Neural cell (in vitro differentiated cells): ENCODE measurements around the gene WDR7. TPM values are rescaled to one million over a fixed set of nuclear protein-coding genes. Genes with fewer than 3 reads are reported as not detected.
A peak's percentile ranks its signal among the peaks of the same experiment; 100 is the strongest.

Experiments
- H2AFZ ChIP-seq: fragments of 200-600, 300-800 bp; sonication (generic), shearing (Covaris generic); 2 replicates; pipeline ENCODE4 v1.6.0; 2014; ENCODE audit warnings: low read depth, mild to moderate bottlenecking, antibody characterized with exemption, low read length, moderate library complexity
- H3F3A ChIP-seq: fragments of 200-600 bp; shearing (Covaris generic); 2 replicates; pipeline ENCODE4 v1.6.1; 2016; ENCODE audit warnings: mild to moderate bottlenecking, moderate library complexity, mixed read lengths, antibody characterized with exemption, low read length; ENCODE audit not compliant: insufficient read depth, poor library complexity, severe bottlenecking
- H3K27ac ChIP-seq: fragments of 200-600, 300-800 bp; sonication (generic), shearing (Covaris generic); 2 replicates; pipeline ENCODE4 v1.5.1; 2014; ENCODE audit warnings: mild to moderate bottlenecking, low read length, moderate library complexity
- H3K27me3 ChIP-seq: fragments of 300-800, 200-600 bp; sonication (generic), shearing (Covaris generic); 2 replicates; pipeline ENCODE4 v1.6.0; 2014; ENCODE audit warnings: mild to moderate bottlenecking, low read depth, low read length, moderate library complexity; ENCODE audit not compliant: insufficient read depth
- H3K36me3 ChIP-seq: fragments of 300-800, 200-600 bp; sonication (generic), shearing (Covaris generic); 2 replicates; pipeline ENCODE4 v1.5.1; 2014; ENCODE audit warnings: mild to moderate bottlenecking, antibody characterized with exemption, low read length, moderate library complexity; ENCODE audit not compliant: insufficient read depth
- H3K4me2 ChIP-seq: fragments of 300-800, 200-600 bp; sonication (generic), shearing (Covaris generic); 2 replicates; pipeline ENCODE4 v1.6.0; 2014; ENCODE audit warnings: mild to moderate bottlenecking, low read length
- H3K4me3 ChIP-seq: fragments of 300-800, 200-600 bp; sonication (generic), shearing (Covaris generic); 2 replicates; pipeline ENCODE4 v1.5.1; 2014; ENCODE audit warnings: mild to moderate bottlenecking, low read length, moderate library complexity
- H3K79me2 ChIP-seq: fragments of 200-600 bp; shearing (Covaris generic); replicated peaks from 2 replicates; pipeline ENCODE4 v1.6.0; 2014; ENCODE audit warnings: mild to moderate bottlenecking, low read length, moderate library complexity; ENCODE audit not compliant: insufficient read depth
- H3K9ac ChIP-seq: fragments of 300-800, 200-600 bp; sonication (generic), shearing (Covaris generic); 2 replicates; pipeline ENCODE4 v1.6.1; 2016; ENCODE audit warnings: mild to moderate bottlenecking, low read length, mixed read lengths
- H3K9me2 ChIP-seq: fragments of 200-600 bp; shearing (Covaris generic); 2 replicates; pipeline ENCODE4 v1.6.1; 2016; ENCODE audit warnings: mild to moderate bottlenecking, low read length, mixed read lengths; ENCODE audit not compliant: insufficient read depth
- H3K9me3 ChIP-seq: fragments of 200-600, 300-800 bp; sonication (generic), shearing (Covaris generic); 2 replicates; pipeline ENCODE4 v1.6.1; 2016; ENCODE audit warnings: mild to moderate bottlenecking, mixed run types, low read length, moderate library complexity, mixed read lengths
- H4K20me1 ChIP-seq: fragments of 200-600 bp; shearing (Covaris generic); 2 replicates; pipeline ENCODE4 v1.6.1; 2016; ENCODE audit warnings: mild to moderate bottlenecking, mixed run types; ENCODE audit not compliant: insufficient read depth
- POLR2AphosphoS5 ChIP-seq: IDR thresholded peaks from 2 replicates; pipeline ENCODE4 v1.6.1; 2012
- RAD21 ChIP-seq: fragments of 450-650 bp; conservative IDR thresholded peaks from 2 replicates; pipeline ENCODE4 v1.6.1; 2014; ENCODE audit warnings: antibody characterized with exemption, mild to moderate bottlenecking, moderate library complexity
- SMC3 ChIP-seq: fragments of 450-650 bp; conservative IDR thresholded peaks from 2 replicates; pipeline ENCODE4 v1.6.1; 2014; ENCODE audit warnings: antibody characterized with exemption, mild to moderate bottlenecking, moderate library complexity; ENCODE audit not compliant: poor library complexity
- TAF1 ChIP-seq: IDR thresholded peaks from 2 replicates; pipeline ENCODE4 v1.6.1; 2012; ENCODE audit warnings: low read depth
- polyA plus RNA-seq: library from polyadenylated mRNA; depleted of rRNA; stranded (reverse); fragments of >200 nt; gene quantifications from 2 replicates; pipeline ENCODE4 v1.2.3, GENCODE V29; 2014
- TF ChIP-seq, protein P1 (sequence below): fragments of 450-650 bp; IDR thresholded peaks from 2 replicates; pipeline ENCODE4 v1.5.1; 2014; ENCODE audit warnings: antibody characterized with exemption, mild to moderate bottlenecking, moderate library complexity; ENCODE audit not compliant: poor library complexity, severe bottlenecking

WDR7 gene
- polyA plus RNA-seq, 1 donor from 2014 or later = 15.1 TPM

DNA sequence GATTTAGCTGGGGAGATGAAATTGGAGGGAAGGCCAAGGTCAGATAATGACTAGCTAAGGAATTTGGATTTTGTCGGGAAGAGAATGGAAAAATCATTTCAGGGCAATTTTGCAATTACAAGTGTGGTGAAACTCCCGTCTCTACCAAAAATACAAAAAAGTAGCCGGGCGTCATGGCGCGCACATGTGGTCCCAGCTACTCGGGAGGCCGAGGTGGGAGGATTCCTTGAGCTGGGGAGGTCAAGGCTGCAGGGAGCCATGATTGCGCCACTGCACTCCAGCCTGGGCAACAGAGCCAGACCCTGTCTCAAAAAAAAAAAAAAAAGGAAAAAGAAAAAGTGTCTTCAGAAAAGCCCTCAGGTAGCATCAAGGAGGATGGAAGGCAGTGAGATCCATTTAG is 11.6 kb upstream of the WDR7 start:
- Histone ChIP-seq H3K9me3 (no peaks in the 10 kb centered on the region), H3K27me3 (no peaks in the 10 kb centered on the region), H2AFZ (peak overlapping the region; percentile 96), H4K20me1 (no peaks in the 10 kb centered on the region), H3K27ac (peak overlapping the region; percentile 84), H3K9ac (no peak overlapping the region), H3F3A (peaks cover 4% of the 10 kb centered on the region), H3K36me3 (no peaks in the 10 kb centered on the region), H3K4me3 (peak overlapping the region; percentile 99), H3K9me2 (no peaks in the 10 kb centered on the region), H3K4me2 (peak overlapping the region; percentile 85), H3K79me2 (peaks cover 35% of the 10 kb centered on the region)
- TF ChIP-seq POLR2AphosphoS5 (no peak), TAF1 (no peak), RAD21 (no peak), SMC3 (no peak)

DNA sequence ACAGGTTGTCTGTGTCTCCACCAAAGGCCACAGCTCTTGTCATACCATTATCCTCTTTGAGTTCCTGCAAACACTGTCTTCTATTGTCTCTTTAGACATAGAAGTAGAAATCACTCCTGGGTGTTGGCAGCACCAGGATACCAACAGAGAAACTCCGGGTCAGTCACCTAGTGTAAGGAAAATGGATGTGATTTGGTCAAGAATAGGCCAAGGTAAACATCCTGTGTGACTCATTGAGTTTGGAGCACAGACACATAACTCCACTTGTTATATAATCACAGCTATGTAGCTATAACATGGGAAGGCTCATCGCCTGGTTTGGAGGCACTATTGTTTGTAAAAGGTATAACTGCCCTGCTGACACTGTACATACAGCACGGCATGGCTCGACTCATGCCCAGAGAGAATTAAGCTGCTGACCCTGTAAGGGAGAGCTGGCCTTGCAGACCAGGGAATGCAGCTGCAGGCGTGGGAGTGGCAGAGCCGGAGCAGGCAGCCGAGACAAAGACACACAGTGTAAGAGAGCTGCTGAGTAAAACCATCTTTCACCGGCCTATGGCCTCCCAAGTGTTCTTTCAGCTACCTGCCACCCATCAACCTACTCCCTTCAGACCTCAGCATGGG is 9.3 kb upstream of the WDR7 start:
- Histone ChIP-seq H3K4me2 (no peak overlapping the region), H2AFZ (no peak overlapping the region), H3K9ac (no peak overlapping the region), H3K79me2 (peaks cover 12% of the 10 kb centered on the region), H3K27me3 (no peaks in the 10 kb centered on the region), H4K20me1 (no peaks in the 10 kb centered on the region), H3F3A (peaks cover 4% of the 10 kb centered on the region), H3K9me3 (no peaks in the 10 kb centered on the region), H3K9me2 (no peaks in the 10 kb centered on the region), H3K36me3 (no peaks in the 10 kb centered on the region), H3K27ac (no peak overlapping the region), H3K4me3 (no peak overlapping the region)
- TF ChIP-seq SMC3 (no peak), RAD21 (no peak)
- TF ChIP-seq, protein P1, sequence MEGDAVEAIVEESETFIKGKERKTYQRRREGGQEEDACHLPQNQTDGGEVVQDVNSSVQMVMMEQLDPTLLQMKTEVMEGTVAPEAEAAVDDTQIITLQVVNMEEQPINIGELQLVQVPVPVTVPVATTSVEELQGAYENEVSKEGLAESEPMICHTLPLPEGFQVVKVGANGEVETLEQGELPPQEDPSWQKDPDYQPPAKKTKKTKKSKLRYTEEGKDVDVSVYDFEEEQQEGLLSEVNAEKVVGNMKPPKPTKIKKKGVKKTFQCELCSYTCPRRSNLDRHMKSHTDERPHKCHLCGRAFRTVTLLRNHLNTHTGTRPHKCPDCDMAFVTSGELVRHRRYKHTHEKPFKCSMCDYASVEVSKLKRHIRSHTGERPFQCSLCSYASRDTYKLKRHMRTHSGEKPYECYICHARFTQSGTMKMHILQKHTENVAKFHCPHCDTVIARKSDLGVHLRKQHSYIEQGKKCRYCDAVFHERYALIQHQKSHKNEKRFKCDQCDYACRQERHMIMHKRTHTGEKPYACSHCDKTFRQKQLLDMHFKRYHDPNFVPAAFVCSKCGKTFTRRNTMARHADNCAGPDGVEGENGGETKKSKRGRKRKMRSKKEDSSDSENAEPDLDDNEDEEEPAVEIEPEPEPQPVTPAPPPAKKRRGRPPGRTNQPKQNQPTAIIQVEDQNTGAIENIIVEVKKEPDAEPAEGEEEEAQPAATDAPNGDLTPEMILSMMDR = no peak

DNA sequence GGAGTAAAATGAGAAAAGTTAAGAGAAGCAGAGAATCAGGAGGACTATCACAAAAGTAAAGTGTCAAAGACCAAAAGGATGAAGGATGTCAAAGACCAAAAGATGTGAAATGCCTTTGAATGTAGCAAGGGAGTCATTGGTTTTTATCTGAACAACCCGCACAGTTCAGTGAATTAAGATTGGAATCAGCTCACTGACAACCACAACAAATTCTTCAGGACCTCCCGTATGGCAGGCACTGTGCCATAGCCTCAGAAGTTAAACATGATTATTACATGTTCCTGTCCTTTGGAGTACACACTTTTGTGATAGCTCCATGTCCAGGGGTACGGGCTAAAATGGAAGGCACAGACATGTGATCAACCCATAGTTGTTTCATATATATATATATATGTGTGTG is 7.8 kb upstream of the WDR7 start:
- no peak overlapping the region for H3K27ac ChIP-seq
- H3K79me2 ChIP-seq = no peaks in the 10 kb centered on the region
- no peak overlapping the region for H3K4me3 ChIP-seq
- H3K27me3 ChIP-seq = no peaks in the 10 kb centered on the region
- TF ChIP-seq, protein P1 = no peak
- no peak overlapping the region for H3K4me2 ChIP-seq
- H3K9me3 ChIP-seq = no peaks in the 10 kb centered on the region
- peaks cover 4% of the 10 kb centered on the region for H3F3A ChIP-seq
- no peaks in the 10 kb centered on the region for H4K20me1 ChIP-seq
- H3K9me2 ChIP-seq = no peaks in the 10 kb centered on the region
- no peak overlapping the region for H3K9ac ChIP-seq
- no peak overlapping the region for H2AFZ ChIP-seq
- H3K36me3 ChIP-seq = no peaks in the 10 kb centered on the region
